Activated CD4-positive, alpha-beta T cell treated with anti-CD3 and anti-CD28 coated beads, Interleukin-2, Interleukin-6, amounts not matched to agents 100 ng/mL and 50 ng/mL, durations not matched to agents 16 hours and 8 hours (primary cell): ENCODE data around the gene SPRED3.
A peak's percentile ranks its signal among the peaks of the same experiment; 100 is the strongest.

ENCODE experiments used
- DNase-seq: peaks from one replicate; pipeline ENCODE4 v3.0.0-alpha.2; 2020

The SPRED3 gene

GRCh38 chr19:38374332-38375097 lies 14.0 kb upstream of the SPRED3 start, which contains the start of gene PSMD8:
TSS of gene PSMD8 (plus strand) at chr19:38374571. CDS start at chr19:38374602, 31 bp downstream.
- DNase-seq: peak; percentile 100

- DNase-seq: no peak
These were observed 13.4 kb upstream of the SPRED3 start for GRCh38 chr19:38375098-38375493.

GRCh38 chr19:38375748-38376147 lies 12.7 kb upstream of the SPRED3 start:
- DNase-seq: no peak

DNA sequence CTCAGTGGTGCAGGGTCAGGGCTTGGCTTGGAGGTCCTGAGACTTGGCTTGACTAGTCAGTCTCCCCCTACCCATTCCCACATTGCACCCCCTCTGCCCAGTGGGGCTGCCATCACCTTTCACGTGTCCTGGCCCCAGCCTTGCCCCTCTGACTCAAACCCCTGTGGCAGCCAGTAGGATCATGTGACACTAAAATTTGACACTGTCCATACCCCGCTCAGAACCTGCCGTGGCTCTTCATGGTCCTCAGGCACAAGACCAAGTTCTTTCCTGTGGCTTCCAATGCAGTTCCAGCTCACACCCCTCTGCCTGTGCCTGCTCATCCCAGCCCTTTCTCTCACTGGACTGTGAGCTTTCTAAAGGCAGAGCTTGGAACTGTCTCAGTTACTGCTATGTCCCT lies 11.9 kb upstream of the SPRED3 start:
- DNase-seq: no peak

DNA sequence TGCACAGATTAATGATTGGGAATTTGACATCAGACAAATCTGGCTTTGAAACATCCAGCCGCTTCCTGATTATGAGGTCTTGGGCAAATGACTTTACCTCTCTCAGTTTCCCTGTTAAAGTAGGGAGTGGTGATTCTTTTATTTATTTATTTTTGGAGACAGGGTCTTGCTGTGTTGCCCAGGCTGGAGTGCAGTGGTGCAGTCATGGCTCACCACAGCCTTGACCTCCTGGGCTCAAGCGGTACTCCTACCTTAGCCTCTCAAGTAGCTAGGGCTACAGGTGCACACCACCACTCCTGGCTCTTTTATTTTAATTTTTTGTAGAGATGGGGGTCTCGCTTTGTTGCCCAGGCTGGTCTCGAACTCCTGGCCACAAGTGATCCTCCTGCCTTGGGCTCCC lies 11.4 kb upstream of the SPRED3 start:
- DNase-seq: no peak

DNA sequence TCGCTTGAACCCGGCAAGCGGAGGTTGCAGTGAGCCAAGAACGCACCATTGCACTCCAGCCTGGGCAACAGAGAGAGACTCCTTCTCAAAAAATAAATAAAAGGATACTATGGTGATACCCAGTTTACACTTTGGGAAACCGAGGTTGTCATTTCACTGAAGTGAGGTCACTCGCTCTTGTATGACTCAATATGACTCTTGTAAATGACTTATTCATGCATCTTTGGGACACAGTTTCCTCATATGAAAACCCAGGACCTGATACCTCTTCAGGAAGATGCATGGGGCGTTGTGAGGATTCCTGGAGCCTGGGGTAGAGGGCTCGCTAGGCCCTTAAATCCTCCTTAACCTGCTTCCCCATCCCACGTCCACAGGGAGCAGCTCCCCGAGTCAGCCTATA lies 9.6 kb upstream of the SPRED3 start:
- DNase-seq: no peak

DNA sequence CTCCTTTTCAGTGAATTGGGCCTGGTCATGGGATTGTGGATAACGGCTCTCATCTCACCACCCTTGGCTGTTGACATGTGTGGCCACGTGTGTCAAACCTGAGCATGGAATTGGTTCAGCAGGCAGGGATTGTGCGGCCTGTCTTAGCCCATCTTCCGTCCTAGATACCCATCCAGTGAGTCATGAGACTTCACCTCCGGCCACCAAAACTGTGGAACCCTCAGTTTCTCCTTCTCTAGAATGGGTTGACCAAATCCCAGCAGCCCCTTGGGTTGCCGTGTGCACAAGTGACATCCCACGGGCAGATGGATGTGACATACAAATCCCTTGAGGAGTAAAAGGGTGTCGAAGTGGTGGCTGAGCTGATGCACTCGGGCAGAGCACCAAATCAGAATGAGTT lies 7.4 kb upstream of the SPRED3 start:
- DNase-seq: no peak

GRCh38 chr19:38383184-38383583 lies 5.3 kb upstream of the SPRED3 start:
- DNase-seq: no peak

DNA sequence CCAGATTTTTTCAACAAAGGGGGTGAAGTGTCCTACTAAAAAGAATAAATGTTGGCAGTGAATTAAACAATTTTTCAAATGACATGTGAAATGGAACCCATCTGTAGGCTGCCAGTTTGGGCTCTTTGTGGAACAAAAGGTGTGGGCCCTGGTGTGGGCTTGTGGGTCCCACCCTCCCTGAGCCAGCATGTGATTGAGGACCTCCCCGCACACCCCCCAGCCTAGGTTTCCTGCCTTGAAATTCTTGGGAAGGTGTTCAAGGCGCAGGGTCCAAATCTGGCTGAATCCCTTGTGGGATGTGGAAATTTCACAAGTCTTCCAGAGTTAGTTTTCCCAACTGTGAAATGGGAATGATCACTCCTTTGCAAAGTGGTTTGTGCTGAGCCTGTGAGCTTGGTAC lies 4.8 kb upstream of the SPRED3 start:
- no peak for DNase-seq

- no peak for DNase-seq
These were observed 4.1 kb upstream of the SPRED3 start for GRCh38 chr19:38384209-38385027.

- no peak for DNase-seq
These were observed 3.3 kb upstream of the SPRED3 start for GRCh38 chr19:38385057-38385803.

DNA sequence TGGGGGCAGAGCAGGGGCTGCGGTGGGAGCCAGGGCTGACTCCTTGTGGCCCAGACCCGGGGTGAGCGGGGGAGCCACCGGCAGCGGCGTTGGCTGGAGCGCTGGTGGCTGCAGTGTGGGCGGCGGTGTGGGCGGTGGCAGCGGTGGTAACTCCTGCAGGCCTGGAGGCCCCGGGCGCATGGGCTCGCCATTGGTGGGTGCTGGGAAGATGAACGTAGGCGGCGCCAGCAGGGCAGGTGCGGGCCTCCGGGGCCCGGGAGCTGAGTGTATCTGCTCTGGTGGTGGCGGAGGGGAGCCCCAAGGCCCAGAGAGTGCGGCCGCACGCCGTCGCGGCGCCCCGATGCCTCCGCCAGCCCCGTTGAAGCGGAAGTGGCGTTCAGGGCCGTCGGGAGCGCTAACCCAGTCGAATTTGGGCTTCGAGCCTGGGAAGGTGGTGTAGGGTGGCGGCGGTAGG lies 2.7 kb upstream of the SPRED3 start:
- no peak for DNase-seq

DNA sequence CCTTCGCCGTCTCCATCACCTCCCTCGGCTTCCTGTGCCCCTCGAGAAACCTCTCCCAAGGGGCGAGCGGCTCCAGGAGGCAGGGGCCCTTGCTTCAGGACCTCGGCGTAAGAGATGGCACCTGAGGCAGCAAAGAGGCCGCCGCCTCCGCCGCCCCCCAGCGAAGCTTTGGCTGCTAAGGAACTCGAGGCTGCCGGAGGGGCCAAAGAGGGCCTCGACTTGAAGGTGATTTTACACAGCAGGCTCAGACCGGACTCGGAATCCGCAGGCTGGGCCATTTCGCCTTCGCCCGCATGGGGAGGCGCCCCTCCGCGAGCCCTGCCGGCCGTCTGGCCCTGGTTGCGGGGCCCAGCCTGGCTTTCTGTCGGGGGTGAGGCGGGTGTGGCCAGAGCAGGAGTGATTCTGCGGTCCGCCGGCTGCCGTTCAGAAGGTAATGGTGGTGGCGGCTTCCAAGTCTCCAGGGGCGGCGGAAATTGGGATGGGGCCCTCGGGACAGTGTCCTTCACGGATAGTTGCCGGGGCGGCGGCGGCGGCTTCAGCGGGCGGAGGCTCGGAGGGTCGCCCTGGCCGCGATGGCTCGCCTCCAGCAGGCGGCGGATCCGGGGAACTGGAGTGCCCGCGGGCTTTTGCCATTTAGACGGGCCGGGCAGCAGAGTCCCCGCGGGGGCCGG lies 2.1 kb upstream of the SPRED3 start:
- DNase-seq: no peak

DNA sequence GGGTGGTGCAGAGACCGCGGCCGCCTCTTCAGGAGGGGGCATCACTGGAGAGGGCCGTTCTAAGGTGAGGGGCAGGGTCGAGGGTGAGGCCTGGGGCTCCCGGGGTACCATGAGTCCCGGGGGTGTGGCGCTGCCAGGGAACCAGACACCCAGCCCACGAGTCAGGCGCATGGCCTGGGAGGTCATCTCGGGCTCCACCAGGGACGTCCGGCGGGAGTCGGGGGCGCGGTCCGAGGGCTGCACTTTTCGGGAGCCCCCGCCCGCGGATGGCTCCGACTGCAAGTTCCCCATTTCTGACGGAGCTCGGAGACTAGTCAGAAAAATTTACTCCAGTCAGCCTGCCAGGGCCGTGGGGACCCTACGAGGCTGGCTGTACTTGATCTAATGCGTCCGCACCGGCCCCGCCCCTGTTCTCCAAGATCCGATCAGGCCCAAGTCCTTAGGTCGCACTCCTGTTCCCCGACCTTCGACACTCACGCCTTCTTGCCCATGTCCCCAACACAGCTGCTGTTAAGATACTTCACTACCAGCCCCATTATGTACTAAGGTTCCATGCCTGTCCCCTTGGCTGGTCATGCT lies 1.4 kb upstream of the SPRED3 start:
- DNase-seq: no peak

- peak; percentile 82 for DNase-seq
These were observed 748 bp upstream of the SPRED3 start, which contains the start of gene GGN for GRCh38 chr19:38387550-38388348. TSS of gene GGN (minus strand) at chr19:38388034. CDS start at chr19:38387261, 773 bp downstream.

GRCh38 chr19:38389101-38389925 lies 816 bp downstream of the SPRED3 start:
- DNase-seq: no peak

- DNase-seq: no peak
These were observed 1.7 kb downstream of the SPRED3 start for GRCh38 chr19:38389957-38390924.

GRCh38 chr19:38391911-38392464 lies 3.5 kb downstream of the SPRED3 start:
- no peak for DNase-seq
